ENCODE measurements around the gene KMT2C. TPM values are rescaled to one million over a fixed set of nuclear protein-coding genes. Genes with fewer than 3 reads are reported as not detected.
"Not testable (repeated sequence)": the region's sequence is repeated elsewhere in the genome, so short reads cannot be mapped to it uniquely, and the experiment has no call there.

The KMT2C gene
- total and polyA plus RNA-seq, 4 donors: 28.3 to 74.3 (median 51.9) TPM

GRCh38 chr7:152243464-152243863 is 192.3 kb downstream of the KMT2C start:
- not testable (repeated sequence) for DNase-seq (ENCODE audit: low read depth in 4 of 6, low spot score in 6 of 6)

GRCh38 chr7:152241301-152241700 is 194.5 kb downstream of the KMT2C start:
- 85% methylated on average over 5 of the region's 8 CpGs for WGBS (ENCODE audit: insufficient coverage)
- not testable (repeated sequence) for H3K4me3 ChIP-seq (ENCODE audit: low read depth, low read length); DNase-seq (ENCODE audit: low read depth in 4 of 6, low spot score in 6 of 6); H3K27me3 ChIP-seq (ENCODE audit: control insufficient read depth, insufficient read depth, low read length); H3K4me1 ChIP-seq (ENCODE audit: control insufficient read depth, insufficient read depth, low read length); H3K9me3 ChIP-seq (ENCODE audit: control insufficient read depth, insufficient read depth, low read length); H3K27ac ChIP-seq (ENCODE audit: low read depth, low read length); H3K36me3 ChIP-seq (ENCODE audit: control insufficient read depth, insufficient read depth, low read length)

More at GRCh38 chr7:152243464-152243863, 192.3 kb downstream of the KMT2C start:
- 100% methylated on average over 1 of the region's 11 CpGs for WGBS (ENCODE audit: insufficient coverage)
- not testable (repeated sequence) for H3K9me3 ChIP-seq (ENCODE audit: control insufficient read depth, insufficient read depth, low read length); H3K4me3 ChIP-seq (ENCODE audit: low read depth, low read length); H3K27ac ChIP-seq (ENCODE audit: low read depth, low read length); H3K36me3 ChIP-seq (ENCODE audit: control insufficient read depth, insufficient read depth, low read length); H3K27me3 ChIP-seq (ENCODE audit: control insufficient read depth, insufficient read depth, low read length); H3K4me1 ChIP-seq (ENCODE audit: control insufficient read depth, insufficient read depth, low read length)

- H3K27ac ChIP-seq (ENCODE audit: low read depth, low read length); H3K36me3 ChIP-seq (ENCODE audit: control insufficient read depth, insufficient read depth, low read length); DNase-seq (ENCODE audit: low read depth in 4 of 6, low spot score in 6 of 6); H3K27me3 ChIP-seq (ENCODE audit: control insufficient read depth, insufficient read depth, low read length); H3K4me1 ChIP-seq (ENCODE audit: control insufficient read depth, insufficient read depth, low read length); H3K9me3 ChIP-seq (ENCODE audit: control insufficient read depth, insufficient read depth, low read length); H3K4me3 ChIP-seq (ENCODE audit: low read depth, low read length): not testable (repeated sequence)
- WGBS (ENCODE audit: insufficient coverage): no CpG with 5 or more reads among the region's 5 CpGs
These were observed 199.5 kb downstream of the KMT2C start for GRCh38 chr7:152236306-152236705.

GRCh38 chr7:152234421-152234820 is 201.4 kb downstream of the KMT2C start:
- not testable (repeated sequence) for DNase-seq (ENCODE audit: low read depth in 4 of 6, low spot score in 6 of 6); H3K4me3 ChIP-seq (ENCODE audit: low read depth, low read length); H3K36me3 ChIP-seq (ENCODE audit: control insufficient read depth, insufficient read depth, low read length); H3K27me3 ChIP-seq (ENCODE audit: control insufficient read depth, insufficient read depth, low read length); H3K9me3 ChIP-seq (ENCODE audit: control insufficient read depth, insufficient read depth, low read length); H3K4me1 ChIP-seq (ENCODE audit: control insufficient read depth, insufficient read depth, low read length); H3K27ac ChIP-seq (ENCODE audit: low read depth, low read length)
- whole genome bisulfite sequencing (ENCODE audit: insufficient coverage): no CpG with 5 or more reads among the region's 5 CpGs

GRCh38 chr7:152231089-152231488 is 204.7 kb downstream of the KMT2C start:
- Histone ChIP-seq H3K4me1 (ENCODE audit: control insufficient read depth, insufficient read depth, low read length) (no peaks in the 10 kb centered on the region), H3K27ac (ENCODE audit: low read depth, low read length) (no peak overlapping the region), H3K9me3 (ENCODE audit: control insufficient read depth, insufficient read depth, low read length) (no peaks in the 10 kb centered on the region), H3K27me3 (ENCODE audit: control insufficient read depth, insufficient read depth, low read length) (no peaks in the 10 kb centered on the region), H3K4me3 (ENCODE audit: low read depth, low read length) (no peak overlapping the region), H3K36me3 (ENCODE audit: control insufficient read depth, insufficient read depth, low read length) (no peaks in the 10 kb centered on the region)
- DNase-seq (ENCODE audit: low read depth in 4 of 6, low spot score in 6 of 6): no peak

GRCh38 chr7:152219556-152219955 is 216.2 kb downstream of the KMT2C start:
- H3K9me3 ChIP-seq (ENCODE audit: control insufficient read depth, insufficient read depth, low read length); H3K4me3 ChIP-seq (ENCODE audit: low read depth, low read length); H3K27me3 ChIP-seq (ENCODE audit: control insufficient read depth, insufficient read depth, low read length); DNase-seq (ENCODE audit: low read depth in 4 of 6, low spot score in 6 of 6); H3K36me3 ChIP-seq (ENCODE audit: control insufficient read depth, insufficient read depth, low read length); H3K27ac ChIP-seq (ENCODE audit: low read depth, low read length); H3K4me1 ChIP-seq (ENCODE audit: control insufficient read depth, insufficient read depth, low read length): not testable (repeated sequence)
- no CpG with 5 or more reads among the region's 5 CpGs for WGBS (ENCODE audit: insufficient coverage)

- H3K27me3 ChIP-seq (ENCODE audit: control insufficient read depth, insufficient read depth, low read length); H3K4me3 ChIP-seq (ENCODE audit: low read depth, low read length); H3K36me3 ChIP-seq (ENCODE audit: control insufficient read depth, insufficient read depth, low read length); H3K4me1 ChIP-seq (ENCODE audit: control insufficient read depth, insufficient read depth, low read length); DNase-seq (ENCODE audit: low read depth in 4 of 6, low spot score in 6 of 6); H3K27ac ChIP-seq (ENCODE audit: low read depth, low read length); H3K9me3 ChIP-seq (ENCODE audit: control insufficient read depth, insufficient read depth, low read length): not testable (repeated sequence)
- 95% methylated on average over 4 of the region's 7 CpGs for WGBS (ENCODE audit: insufficient coverage)
These were observed 227.0 kb downstream of the KMT2C start for GRCh38 chr7:152208766-152209165.

GRCh38 chr7:152204417-152204816 is 231.4 kb downstream of the KMT2C start:
- H3K4me1 ChIP-seq (ENCODE audit: control insufficient read depth, insufficient read depth, low read length); H3K36me3 ChIP-seq (ENCODE audit: control insufficient read depth, insufficient read depth, low read length); H3K9me3 ChIP-seq (ENCODE audit: control insufficient read depth, insufficient read depth, low read length); H3K27me3 ChIP-seq (ENCODE audit: control insufficient read depth, insufficient read depth, low read length); DNase-seq (ENCODE audit: low read depth in 4 of 6, low spot score in 6 of 6); H3K27ac ChIP-seq (ENCODE audit: low read depth, low read length); H3K4me3 ChIP-seq (ENCODE audit: low read depth, low read length): not testable (repeated sequence)

- Histone ChIP-seq H3K36me3 (ENCODE audit: control insufficient read depth, insufficient read depth, low read length) (peaks cover 5% of the 10 kb centered on the region), H3K27ac (ENCODE audit: low read depth, low read length) (no peak overlapping the region), H3K4me1 (ENCODE audit: control insufficient read depth, insufficient read depth, low read length) (no peaks in the 10 kb centered on the region), H3K4me3 (ENCODE audit: low read depth, low read length) (no peak overlapping the region), H3K9me3 (ENCODE audit: control insufficient read depth, insufficient read depth, low read length) (no peaks in the 10 kb centered on the region), H3K27me3 (ENCODE audit: control insufficient read depth, insufficient read depth, low read length) (no peaks in the 10 kb centered on the region)
- DNase-seq (ENCODE audit: low read depth in 4 of 6, low spot score in 6 of 6): no peak
- no CpG with 5 or more reads among the region's 3 CpGs for WGBS (ENCODE audit: insufficient coverage)
These were observed 232.7 kb downstream of the KMT2C start for GRCh38 chr7:152203095-152203494.

- Histone ChIP-seq H3K27me3 (ENCODE audit: control insufficient read depth, insufficient read depth, low read length) (no peaks in the 10 kb centered on the region), H3K36me3 (ENCODE audit: control insufficient read depth, insufficient read depth, low read length) (peaks cover 5% of the 10 kb centered on the region), H3K27ac (ENCODE audit: low read depth, low read length) (no peak overlapping the region), H3K4me3 (ENCODE audit: low read depth, low read length) (no peak overlapping the region), H3K9me3 (ENCODE audit: control insufficient read depth, insufficient read depth, low read length) (no peaks in the 10 kb centered on the region), H3K4me1 (ENCODE audit: control insufficient read depth, insufficient read depth, low read length) (no peaks in the 10 kb centered on the region)
- no peak for DNase-seq (ENCODE audit: low read depth in 4 of 6, low spot score in 6 of 6)
- no CpG with 5 or more reads among the region's 3 CpGs for WGBS (ENCODE audit: insufficient coverage)
These were observed 233.7 kb downstream of the KMT2C start for GRCh38 chr7:152202056-152202455.
